ENCODE measurements around the gene NRP2. TPM values are rescaled to one million over a fixed set of nuclear protein-coding genes. Genes with fewer than 3 reads are reported as not detected.
A peak's percentile ranks its signal among the peaks of the same experiment; 100 is the strongest.

The NRP2 gene
- polyA plus RNA-seq (2011; rRNA removed) (106 and 114 TPM in 2 replicates), polyA minus RNA-seq (2011; rRNA and poly(A)+ RNA removed) (127 and 153 TPM in 2 replicates)

GRCh38 chr2:205682239-205682970 lies at the start of gene NRP2:
Gene NRP2 (plus strand): TSS chr2:205682501. CDS start chr2:205683291, 790 bp downstream.
- Histone ChIP-seq H3K27me3 (ENCODE audit: control insufficient read depth, insufficient read depth, low read length) (no peaks in the 10 kb centered on the region), H3K27ac (ENCODE audit: low read depth, low read length) (peak within 1 kb of the TSS; percentile 61), H3K9me3 (ENCODE audit: control insufficient read depth, insufficient read depth, low read length) (no peaks in the 10 kb centered on the region; the same call in 1 of the 2 replicates), H3K4me3 (ENCODE audit: low read depth, low read length) (peak within 1 kb of the TSS; percentile 70)
- ChIA-PET POLR2A (interaction anchor here (0.5 to 3.0 kb wide), 17 partner anchors 9 to 659 kb away, joined by 3 to 26 read pairs (median 4); no protein-coding TSS in a partner anchor), CTCF (interaction anchor here (1.0 to 1.3 kb wide), 2 partner anchors 248 to 1421 kb away, joined by 3 to 5 read pairs; no protein-coding TSS in a partner anchor)
- no peak for TF ChIP-seq CTCF (IDR thresholded peaks at IDR 0.05; ENCODE audit: low read depth, low read length)
- peak; percentile 63 for DNase-seq (ENCODE audit: low read depth, low spot score)

GRCh38 chr2:205633994-205634393 lies 48.3 kb upstream of the NRP2 start:
- POLR2A ChIA-PET, result no interaction called here
- no peak for DNase-seq (ENCODE audit: low read depth, low spot score)
- CTCF ChIA-PET, result no interaction called here
- Histone ChIP-seq H3K9me3 (ENCODE audit: control insufficient read depth, insufficient read depth, low read length) (no peaks in the 10 kb centered on the region), H3K4me3 (ENCODE audit: low read depth, low read length) (no peak overlapping the region), H3K27me3 (ENCODE audit: control insufficient read depth, insufficient read depth, low read length) (no peaks in the 10 kb centered on the region), H3K27ac (ENCODE audit: low read depth, low read length) (no peak overlapping the region)
- no peak for TF ChIP-seq CTCF (IDR thresholded peaks at IDR 0.05; ENCODE audit: low read depth, low read length)

- H3K9me3 ChIP-seq (ENCODE audit: control insufficient read depth, insufficient read depth, low read length), result no peaks in the 10 kb centered on the region
- H3K27ac ChIP-seq (ENCODE audit: low read depth, low read length), result no peak overlapping the region
- POLR2A ChIA-PET, result no interaction called here
- no peak overlapping the region for H3K4me3 ChIP-seq (ENCODE audit: low read depth, low read length)
- no peak for DNase-seq (ENCODE audit: low read depth, low spot score)
- TF ChIP-seq CTCF (IDR thresholded peaks at IDR 0.05; ENCODE audit: low read depth, low read length), result no peak
- no peaks in the 10 kb centered on the region for H3K27me3 ChIP-seq (ENCODE audit: control insufficient read depth, insufficient read depth, low read length)
- CTCF ChIA-PET, result no interaction called here
These were observed 45.6 kb upstream of the NRP2 start for GRCh38 chr2:205636549-205637319.

GRCh38 chr2:205637320-205637602 lies 45.0 kb upstream of the NRP2 start:
- no peak for DNase-seq (ENCODE audit: low read depth, low spot score)
- Histone ChIP-seq H3K27me3 (ENCODE audit: control insufficient read depth, insufficient read depth, low read length) (no peaks in the 10 kb centered on the region), H3K27ac (ENCODE audit: low read depth, low read length) (no peak overlapping the region), H3K4me3 (ENCODE audit: low read depth, low read length) (no peak overlapping the region), H3K9me3 (ENCODE audit: control insufficient read depth, insufficient read depth, low read length) (no peaks in the 10 kb centered on the region)
- ChIA-PET CTCF (no interaction called here), POLR2A (no interaction called here)
- no peak for TF ChIP-seq CTCF (IDR thresholded peaks at IDR 0.05; ENCODE audit: low read depth, low read length)

Measured in AG04450 (cell line).